Astrocyte (in vitro differentiated cells and primary cell): ENCODE data around the gene GCHFR.

ENCODE experiments used
- EZH2 ChIP-seq: IDR thresholded peaks from 2 replicates; pipeline ENCODE4 v1.6.1; 2012; ENCODE audit warnings: mild to moderate bottlenecking, low read length, inconsistent platforms; ENCODE audit not compliant: insufficient read depth
- TF ChIP-seq, protein P1 (sequence below): IDR thresholded peaks from 2 replicates; pipeline ENCODE4 v1.5.1; 2011; ENCODE audit warnings: low read depth, mild to moderate bottlenecking, inconsistent platforms, low read length, moderate library complexity; ENCODE audit not compliant: insufficient read depth

DNA sequence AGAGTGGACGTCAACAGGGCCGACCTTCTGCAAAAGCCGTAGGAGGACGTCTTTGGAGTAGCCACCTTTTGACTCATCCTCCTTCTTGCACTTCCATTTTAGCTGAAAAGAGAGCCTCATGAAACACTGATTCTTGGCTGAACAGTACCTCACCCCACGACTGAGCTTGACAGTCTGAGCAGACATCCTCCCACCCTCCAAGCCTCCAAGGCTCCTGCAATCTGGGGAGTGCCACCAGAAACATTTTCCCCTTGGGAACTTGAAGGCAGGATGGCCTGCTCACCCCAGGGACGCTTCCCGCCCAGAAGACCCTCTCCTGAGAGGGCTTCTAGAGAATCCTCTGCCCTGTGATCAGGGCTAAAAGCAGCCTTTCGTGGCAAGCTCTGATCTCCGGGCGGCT, 11.1 kb downstream of the GCHFR start:
- TF ChIP-seq EZH2 = no peak
- TF ChIP-seq, protein P1, sequence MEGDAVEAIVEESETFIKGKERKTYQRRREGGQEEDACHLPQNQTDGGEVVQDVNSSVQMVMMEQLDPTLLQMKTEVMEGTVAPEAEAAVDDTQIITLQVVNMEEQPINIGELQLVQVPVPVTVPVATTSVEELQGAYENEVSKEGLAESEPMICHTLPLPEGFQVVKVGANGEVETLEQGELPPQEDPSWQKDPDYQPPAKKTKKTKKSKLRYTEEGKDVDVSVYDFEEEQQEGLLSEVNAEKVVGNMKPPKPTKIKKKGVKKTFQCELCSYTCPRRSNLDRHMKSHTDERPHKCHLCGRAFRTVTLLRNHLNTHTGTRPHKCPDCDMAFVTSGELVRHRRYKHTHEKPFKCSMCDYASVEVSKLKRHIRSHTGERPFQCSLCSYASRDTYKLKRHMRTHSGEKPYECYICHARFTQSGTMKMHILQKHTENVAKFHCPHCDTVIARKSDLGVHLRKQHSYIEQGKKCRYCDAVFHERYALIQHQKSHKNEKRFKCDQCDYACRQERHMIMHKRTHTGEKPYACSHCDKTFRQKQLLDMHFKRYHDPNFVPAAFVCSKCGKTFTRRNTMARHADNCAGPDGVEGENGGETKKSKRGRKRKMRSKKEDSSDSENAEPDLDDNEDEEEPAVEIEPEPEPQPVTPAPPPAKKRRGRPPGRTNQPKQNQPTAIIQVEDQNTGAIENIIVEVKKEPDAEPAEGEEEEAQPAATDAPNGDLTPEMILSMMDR = no peak
